PC-9 (cell line): ENCODE results near the gene GFER.

Experiments used
- EZH2 ChIP-seq: fragments of 200-600 bp; sonication (generic); IDR thresholded peaks from 2 replicates; pipeline ENCODE4 v1.8.0; 2017; ENCODE audit warnings: antibody characterized with exemption, low read depth
- TF ChIP-seq, protein P1 (sequence below): fragments of 200-600 bp; sonication (generic); conservative IDR thresholded peaks from 2 replicates; pipeline ENCODE4 v1.6.1; 2017; ENCODE audit warnings: mixed run types, antibody characterized with exemption, mild to moderate bottlenecking, moderate library complexity

- TF ChIP-seq, protein P1, sequence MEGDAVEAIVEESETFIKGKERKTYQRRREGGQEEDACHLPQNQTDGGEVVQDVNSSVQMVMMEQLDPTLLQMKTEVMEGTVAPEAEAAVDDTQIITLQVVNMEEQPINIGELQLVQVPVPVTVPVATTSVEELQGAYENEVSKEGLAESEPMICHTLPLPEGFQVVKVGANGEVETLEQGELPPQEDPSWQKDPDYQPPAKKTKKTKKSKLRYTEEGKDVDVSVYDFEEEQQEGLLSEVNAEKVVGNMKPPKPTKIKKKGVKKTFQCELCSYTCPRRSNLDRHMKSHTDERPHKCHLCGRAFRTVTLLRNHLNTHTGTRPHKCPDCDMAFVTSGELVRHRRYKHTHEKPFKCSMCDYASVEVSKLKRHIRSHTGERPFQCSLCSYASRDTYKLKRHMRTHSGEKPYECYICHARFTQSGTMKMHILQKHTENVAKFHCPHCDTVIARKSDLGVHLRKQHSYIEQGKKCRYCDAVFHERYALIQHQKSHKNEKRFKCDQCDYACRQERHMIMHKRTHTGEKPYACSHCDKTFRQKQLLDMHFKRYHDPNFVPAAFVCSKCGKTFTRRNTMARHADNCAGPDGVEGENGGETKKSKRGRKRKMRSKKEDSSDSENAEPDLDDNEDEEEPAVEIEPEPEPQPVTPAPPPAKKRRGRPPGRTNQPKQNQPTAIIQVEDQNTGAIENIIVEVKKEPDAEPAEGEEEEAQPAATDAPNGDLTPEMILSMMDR, result peak; percentile 68; the same call in 1 of the 2 replicates
- no peak for TF ChIP-seq EZH2
These were observed 24.5 kb upstream of the GFER start, which contains the start of gene NDUFB10 for GRCh38 chr16:1959269-1960039.
